SIG-M5 (cell line): ENCODE measurements around the gene ZBTB46.

ENCODE experiments used
- DNase-seq: peaks from one replicate; lab custom pipeline; 2025; lab: John Stamatoyannopoulos, UW

Gene ZBTB46

GRCh38 chr20:63694584-63695423 is 136.3 kb downstream of the ZBTB46 start:
- DNase-seq: no peak

GRCh38 chr20:63693733-63694583 is 137.1 kb downstream of the ZBTB46 start:
- no peak for DNase-seq
